Keratinocyte (primary cell): ENCODE measurements around the gene SH3BP1.
"Not testable (repeated sequence)": the region's sequence is repeated elsewhere in the genome, so short reads cannot be mapped to it uniquely, and the experiment has no call there.

Source experiments
- CTCF ChIP-seq, 3 experiments: IDR thresholded peaks in 1 of 3; conservative IDR thresholded peaks in 1 of 3; optimal IDR thresholded peaks in 1 of 3; 2 replicates in 2 of 3; 3 replicates in 1 of 3; pipeline versions ENCODE3 to v1.5.1; 2011; ENCODE audit warnings: low read length in 3 of 3, mild to moderate bottlenecking in 3 of 3, moderate library complexity in 2 of 3, control low read depth in 1 of 3, inconsistent platforms in 1 of 3; ENCODE audit not compliant: insufficient read depth in 2 of 3; ENCODE audit errors: extremely low read depth in 1 of 3
- EZH2 ChIP-seq: IDR thresholded peaks from one replicate; pipeline ENCODE4 v1.6.1; 2012; ENCODE audit warnings: inconsistent platforms, mild to moderate bottlenecking, low read length, moderate library complexity

GRCh38 chr22:37696260-37696656 lies 56.8 kb downstream of the SH3BP1 start:
- TF ChIP-seq CTCF (optimal IDR thresholded peaks at IDR 0.05 in 1 of 3, IDR thresholded peaks at IDR 0.05 in 1 of 3, conservative IDR thresholded peaks at IDR 0.05 in 1 of 3; ENCODE audit: extremely low read depth in 1 of 3, insufficient read depth in 2 of 3, low read length in 3 of 3); EZH2: not testable (repeated sequence)
